ENCODE measurements around the gene ELAPOR1. TPM values are rescaled to one million over a fixed set of nuclear protein-coding genes. Genes with fewer than 3 reads are reported as not detected.

Gene ELAPOR1
- total and polyA plus RNA-seq, 2 experiments from 2014 or later, result 0.54 to 1.2 TPM

DNA sequence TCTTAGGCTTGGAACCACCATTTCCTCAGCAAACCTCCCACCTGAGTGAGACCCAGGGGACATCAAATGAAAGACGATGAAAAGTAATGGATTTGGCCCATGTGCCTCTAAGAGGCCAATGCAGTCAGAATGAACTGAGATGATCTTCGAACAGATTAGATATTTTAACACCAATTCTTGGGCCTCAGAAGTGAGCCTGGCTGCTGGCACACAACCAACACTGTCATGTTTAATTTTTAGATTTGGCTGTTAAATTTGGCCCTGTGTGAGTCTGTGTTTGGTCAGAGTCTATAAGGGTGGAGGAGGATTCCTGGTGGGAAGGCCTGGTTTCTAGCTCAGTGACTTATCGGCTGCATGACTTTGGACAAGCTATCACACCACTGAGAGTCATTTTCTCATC, 45.4 kb downstream of the ELAPOR1 start:
- Histone ChIP-seq H3K9me3 (ENCODE audit: low read depth) (no peaks in the 10 kb centered on the region), H3K4me1 (ENCODE audit: insufficient read depth) (peaks cover 15% of the 10 kb centered on the region), H3F3A (ENCODE audit: insufficient read depth) (peaks cover 31% of the 10 kb centered on the region), H3K9ac (no peak overlapping the region), H3K27ac (no peak overlapping the region), H2AFZ (no peak overlapping the region), H4K20me1 (ENCODE audit: insufficient read depth) (no peaks in the 10 kb centered on the region), H3K4me3 (no peak overlapping the region), H3K27me3 (replicated peaks; ENCODE audit: insufficient read depth) (no peaks in the 10 kb centered on the region), H3K9me2 (ENCODE audit: insufficient read depth) (no peaks in the 10 kb centered on the region), H3K36me3 (ENCODE audit: low read depth) (no peaks in the 10 kb centered on the region), H3K79me2 (ENCODE audit: insufficient read depth) (no peaks in the 10 kb centered on the region), H3K4me2 (ENCODE audit: unreplicated experiment) (no peak overlapping the region)
- in situ Hi-C loops (cut with MboI), result no loop called here
- 84 to 85% methylated on average over 3 of the region's 3 CpGs for WGBS, 2 experiments (ENCODE audit: low coverage in 1 of 2, low lambda C conversion rate in 2 of 2, missing lambda C conversion rate in 2 of 2)
- TF ChIP-seq EZH2phosphoT487 (IDR thresholded peaks at IDR 0.05; ENCODE audit: insufficient read depth, low read depth), result no peak
- TF ChIP-seq EZH2 (IDR thresholded peaks at IDR 0.05; ENCODE audit: insufficient read depth, poor library complexity, severe bottlenecking), result no peak
- no peak for DNase-seq

- no peaks in the 10 kb centered on the region for H3K9me3 ChIP-seq (ENCODE audit: low read depth)
- H3F3A ChIP-seq (ENCODE audit: insufficient read depth), result peaks cover 31% of the 10 kb centered on the region
- WGBS, 2 experiments (ENCODE audit: low coverage in 1 of 2, low lambda C conversion rate in 2 of 2, missing lambda C conversion rate in 2 of 2), result 88 to 90% methylated on average over 7 of the region's 7 CpGs
- H4K20me1 ChIP-seq (ENCODE audit: insufficient read depth), result no peaks in the 10 kb centered on the region
- H2AFZ ChIP-seq, result no peak overlapping the region
- H3K27me3 ChIP-seq (replicated peaks; ENCODE audit: insufficient read depth), result no peaks in the 10 kb centered on the region
- no peak overlapping the region for H3K4me2 ChIP-seq (ENCODE audit: unreplicated experiment)
- in situ Hi-C loops (cut with MboI), result no loop called here
- H3K4me3 ChIP-seq, result no peak overlapping the region
- no peaks in the 10 kb centered on the region for H3K36me3 ChIP-seq (ENCODE audit: low read depth)
- no peak overlapping the region for H3K27ac ChIP-seq
- peaks cover 15% of the 10 kb centered on the region for H3K4me1 ChIP-seq (ENCODE audit: insufficient read depth)
- H3K9ac ChIP-seq, result no peak overlapping the region
- DNase-seq, result no peak
- no peaks in the 10 kb centered on the region for H3K79me2 ChIP-seq (ENCODE audit: insufficient read depth)
- TF ChIP-seq EZH2phosphoT487 (IDR thresholded peaks at IDR 0.05; ENCODE audit: insufficient read depth, low read depth) (no peak), EZH2 (IDR thresholded peaks at IDR 0.05; ENCODE audit: insufficient read depth, poor library complexity, severe bottlenecking) (no peak)
- H3K9me2 ChIP-seq (ENCODE audit: insufficient read depth), result no peaks in the 10 kb centered on the region
Observed at GRCh38 chr1:109160071-109160840, 46.3 kb downstream of the ELAPOR1 start.

DNA sequence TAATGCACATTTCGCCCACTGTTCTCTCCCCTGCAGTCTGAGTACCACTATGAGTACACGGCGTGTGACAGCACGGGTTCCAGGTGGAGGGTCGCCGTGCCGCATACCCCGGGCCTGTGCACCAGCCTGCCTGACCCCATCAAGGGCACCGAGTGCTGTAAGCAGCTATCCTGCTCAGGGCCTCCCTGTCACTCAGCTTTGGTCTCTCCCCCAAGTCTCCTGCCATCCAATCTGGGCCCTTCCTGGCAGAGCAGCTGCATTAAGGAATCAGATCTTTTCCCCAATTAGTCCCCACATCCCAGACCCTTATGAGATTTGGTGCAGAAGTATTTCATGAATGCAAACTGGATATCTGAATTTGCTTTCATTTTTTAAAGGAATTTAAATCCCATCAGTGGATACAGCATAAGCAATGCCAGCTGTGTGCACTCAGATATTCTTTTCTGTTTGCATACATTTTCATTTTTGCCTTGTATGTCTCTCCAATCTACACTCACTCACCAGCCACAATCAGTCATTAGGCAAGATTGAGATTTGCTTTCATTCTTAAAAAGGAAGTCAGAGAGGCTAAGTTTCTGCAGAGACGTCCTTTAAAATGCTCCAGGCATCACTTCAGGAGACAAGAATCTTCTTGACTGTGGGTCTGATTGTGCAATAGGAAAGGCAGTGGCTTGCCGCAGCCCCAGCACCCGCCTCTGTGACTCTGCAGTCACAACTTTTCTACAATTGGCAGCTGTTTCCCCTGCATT, 48.1 kb downstream of the ELAPOR1 start:
- 24 to 31% methylated on average over 12 of the region's 12 CpGs for WGBS, 2 experiments (ENCODE audit: low coverage in 1 of 2, low lambda C conversion rate in 2 of 2, missing lambda C conversion rate in 2 of 2)
- H3K79me2 ChIP-seq (ENCODE audit: insufficient read depth), result no peaks in the 10 kb centered on the region
- peak overlapping the region; percentile 45 for H3K9ac ChIP-seq
- no peaks in the 10 kb centered on the region for H4K20me1 ChIP-seq (ENCODE audit: insufficient read depth)
- H3K4me1 ChIP-seq (ENCODE audit: insufficient read depth), result peaks cover 15% of the 10 kb centered on the region
- TF ChIP-seq EZH2phosphoT487 (IDR thresholded peaks at IDR 0.05; ENCODE audit: insufficient read depth, low read depth) (no peak), EZH2 (IDR thresholded peaks at IDR 0.05; ENCODE audit: insufficient read depth, poor library complexity, severe bottlenecking) (no peak)
- in situ Hi-C loops (cut with MboI), result no loop called here
- H3K4me2 ChIP-seq (ENCODE audit: unreplicated experiment), result peak overlapping the region; percentile 67
- no peaks in the 10 kb centered on the region for H3K36me3 ChIP-seq (ENCODE audit: low read depth)
- H3F3A ChIP-seq (ENCODE audit: insufficient read depth), result peaks cover 31% of the 10 kb centered on the region
- H3K27ac ChIP-seq, result peak overlapping the region; percentile 58
- no peaks in the 10 kb centered on the region for H3K27me3 ChIP-seq (replicated peaks; ENCODE audit: insufficient read depth)
- H3K9me2 ChIP-seq (ENCODE audit: insufficient read depth), result no peaks in the 10 kb centered on the region
- H3K9me3 ChIP-seq (ENCODE audit: low read depth), result no peaks in the 10 kb centered on the region
- peak overlapping the region; percentile 75 for H2AFZ ChIP-seq
- H3K4me3 ChIP-seq, result peak overlapping the region; percentile 60
- DNase-seq, result peak; percentile 91

- DNase-seq, result no peak
- TF ChIP-seq EZH2 (IDR thresholded peaks at IDR 0.05; ENCODE audit: insufficient read depth, poor library complexity, severe bottlenecking) (no peak), EZH2phosphoT487 (IDR thresholded peaks at IDR 0.05; ENCODE audit: insufficient read depth, low read depth) (no peak)
Observed at GRCh38 chr1:109162626-109163025, 48.7 kb downstream of the ELAPOR1 start.

More at GRCh38 chr1:109162626-109163025, 48.7 kb downstream of the ELAPOR1 start:
- in situ Hi-C loops (cut with MboI), result no loop called here
- no peak overlapping the region for H3K4me3 ChIP-seq
- H3K4me1 ChIP-seq (ENCODE audit: insufficient read depth), result peaks cover 15% of the 10 kb centered on the region
- H3K36me3 ChIP-seq (ENCODE audit: low read depth), result no peaks in the 10 kb centered on the region
- H3K9me2 ChIP-seq (ENCODE audit: insufficient read depth), result no peaks in the 10 kb centered on the region
- peak overlapping the region; percentile 45; the same call in 1 of the 2 replicates for H3K9ac ChIP-seq
- no peak overlapping the region for H2AFZ ChIP-seq
- peak overlapping the region; percentile 67 for H3K4me2 ChIP-seq (ENCODE audit: unreplicated experiment)
- H3K27ac ChIP-seq, result peak overlapping the region; percentile 58
- H3F3A ChIP-seq (ENCODE audit: insufficient read depth), result peaks cover 31% of the 10 kb centered on the region
- H3K79me2 ChIP-seq (ENCODE audit: insufficient read depth), result no peaks in the 10 kb centered on the region
- H3K9me3 ChIP-seq (ENCODE audit: low read depth), result no peaks in the 10 kb centered on the region
- no peaks in the 10 kb centered on the region for H3K27me3 ChIP-seq (replicated peaks; ENCODE audit: insufficient read depth)
- no peaks in the 10 kb centered on the region for H4K20me1 ChIP-seq (ENCODE audit: insufficient read depth)
